ENCODE measurements around the gene CRADD. TPM values are rescaled to one million over a fixed set of nuclear protein-coding genes. Genes with fewer than 3 reads are reported as not detected.
"Not testable (repeated sequence)": the region's sequence is repeated elsewhere in the genome, so short reads cannot be mapped to it uniquely, and the experiment has no call there.

Gene CRADD
- total RNA-seq, 6 experiments from 2014 or later: 17.2 to 65.3 (median 30.8) TPM

DNA sequence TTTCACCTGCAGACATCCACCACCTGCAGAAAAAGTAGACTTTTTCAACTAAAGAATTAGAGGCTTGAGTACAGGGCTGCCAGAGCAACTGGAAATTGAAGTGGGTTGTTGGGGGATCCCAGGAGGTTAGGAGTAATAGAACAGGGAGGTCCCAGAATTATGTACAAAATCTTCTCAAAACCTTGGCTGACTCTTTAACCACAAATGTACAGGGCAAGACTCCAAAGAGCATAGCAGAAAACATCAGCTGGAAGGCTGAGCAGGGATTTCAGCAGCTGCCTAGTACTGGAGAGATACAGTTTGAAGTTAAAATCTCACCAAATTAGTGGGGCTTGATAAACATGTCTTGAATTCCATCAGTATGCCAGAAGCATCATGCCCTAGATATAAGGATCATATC, 191.6 kb downstream of the CRADD start:
- no peak overlapping the region for H3K4me3 ChIP-seq
- H3K36me3 ChIP-seq: no peaks in the 10 kb centered on the region
- no peaks in the 10 kb centered on the region for H3K4me1 ChIP-seq
- DNase-seq (no peak), ATAC-seq (no peak)
- no peaks in the 10 kb centered on the region for H3K27me3 ChIP-seq
- intact Hi-C loops (cut with DNase I): no loop called here
- H3K27ac ChIP-seq: no peak overlapping the region
- TF ChIP-seq, protein P1, sequence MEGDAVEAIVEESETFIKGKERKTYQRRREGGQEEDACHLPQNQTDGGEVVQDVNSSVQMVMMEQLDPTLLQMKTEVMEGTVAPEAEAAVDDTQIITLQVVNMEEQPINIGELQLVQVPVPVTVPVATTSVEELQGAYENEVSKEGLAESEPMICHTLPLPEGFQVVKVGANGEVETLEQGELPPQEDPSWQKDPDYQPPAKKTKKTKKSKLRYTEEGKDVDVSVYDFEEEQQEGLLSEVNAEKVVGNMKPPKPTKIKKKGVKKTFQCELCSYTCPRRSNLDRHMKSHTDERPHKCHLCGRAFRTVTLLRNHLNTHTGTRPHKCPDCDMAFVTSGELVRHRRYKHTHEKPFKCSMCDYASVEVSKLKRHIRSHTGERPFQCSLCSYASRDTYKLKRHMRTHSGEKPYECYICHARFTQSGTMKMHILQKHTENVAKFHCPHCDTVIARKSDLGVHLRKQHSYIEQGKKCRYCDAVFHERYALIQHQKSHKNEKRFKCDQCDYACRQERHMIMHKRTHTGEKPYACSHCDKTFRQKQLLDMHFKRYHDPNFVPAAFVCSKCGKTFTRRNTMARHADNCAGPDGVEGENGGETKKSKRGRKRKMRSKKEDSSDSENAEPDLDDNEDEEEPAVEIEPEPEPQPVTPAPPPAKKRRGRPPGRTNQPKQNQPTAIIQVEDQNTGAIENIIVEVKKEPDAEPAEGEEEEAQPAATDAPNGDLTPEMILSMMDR (IDR thresholded peaks at IDR 0.05): no peak
- TF ChIP-seq POLR2A (IDR thresholded peaks at IDR 0.05): no peak
- no peaks in the 10 kb centered on the region for H3K9me3 ChIP-seq

DNA sequence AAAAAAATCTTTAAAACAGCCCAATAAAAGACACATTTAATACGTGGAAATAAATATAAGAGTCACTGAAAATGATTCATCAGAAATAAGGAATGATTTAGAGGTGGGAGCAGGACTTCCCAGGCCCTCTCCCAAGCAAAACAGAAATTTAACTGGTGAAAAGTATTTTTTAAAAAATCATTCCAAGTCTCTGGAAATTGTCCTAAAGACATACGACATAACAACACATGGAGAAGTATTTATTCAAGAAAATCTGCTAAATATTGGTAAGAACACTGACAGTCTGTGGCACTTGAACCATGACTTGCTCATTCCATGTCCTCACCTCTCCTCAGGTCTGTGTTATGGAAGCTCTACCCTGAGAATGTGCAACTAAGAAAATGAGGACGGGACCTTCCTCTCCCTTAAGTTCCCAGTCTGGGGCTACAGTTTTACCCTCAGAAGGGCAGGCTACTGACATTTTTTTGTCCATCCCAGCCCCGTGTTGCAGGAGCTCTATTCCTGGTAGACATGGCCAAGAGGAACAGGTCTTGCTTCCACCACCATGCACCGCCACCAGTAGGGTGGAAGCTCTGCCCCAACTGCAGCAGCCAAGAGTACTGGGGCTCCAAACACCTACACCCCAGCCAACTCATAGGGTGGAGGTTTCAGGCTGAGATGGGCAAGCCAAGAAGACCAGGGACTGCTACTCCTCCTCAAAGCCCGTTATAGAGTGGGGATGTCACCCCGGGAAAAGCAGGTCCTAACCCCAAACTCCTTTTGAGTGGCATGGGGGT, 193.0 kb downstream of the CRADD start:
- TF ChIP-seq, protein P1 (IDR thresholded peaks at IDR 0.05): no peak
- TF ChIP-seq POLR2A (IDR thresholded peaks at IDR 0.05): no peak
- peak in 1 of 4 donors; percentile 12 for ATAC-seq
- 57% methylated on average over 3 of the region's 7 CpGs for WGBS (ENCODE audit: insufficient coverage, low coverage, low lambda C conversion rate, missing lambda C conversion rate)

DNA sequence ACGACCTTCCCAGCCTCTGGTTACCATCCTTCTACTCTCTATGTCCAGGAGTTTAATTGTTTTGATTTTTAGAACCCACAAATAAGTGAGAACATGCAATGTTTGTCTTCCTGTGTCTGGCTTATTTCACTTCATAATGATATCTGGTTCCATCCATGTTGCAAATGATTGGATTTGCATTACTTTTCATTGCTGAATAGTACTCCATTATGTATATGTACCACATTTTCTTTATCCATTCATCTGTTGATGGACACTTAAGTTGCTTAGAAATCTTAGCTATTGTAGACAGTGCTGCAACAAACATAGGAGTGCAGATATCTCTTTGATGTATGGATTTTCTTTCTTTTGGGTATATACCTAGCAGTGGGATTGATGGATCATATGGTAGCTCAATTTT, 194.4 kb downstream of the CRADD start:
- intact Hi-C loops (cut with DNase I); H3K4me3 ChIP-seq; H3K9me3 ChIP-seq; ATAC-seq; H3K36me3 ChIP-seq; H3K27ac ChIP-seq; H3K4me1 ChIP-seq; DNase-seq; H3K27me3 ChIP-seq: not testable (repeated sequence)
- WGBS (ENCODE audit: insufficient coverage, low coverage, low lambda C conversion rate, missing lambda C conversion rate): 69% methylated on average over 1 of the region's 1 CpG

More for the DNA sequence above, 193.0 kb downstream of the CRADD start:
- Histone ChIP-seq H3K4me3 (no peak overlapping the region), H3K4me1 (no peaks in the 10 kb centered on the region), H3K27me3 (no peaks in the 10 kb centered on the region), H3K36me3 (no peaks in the 10 kb centered on the region), H3K9me3 (no peaks in the 10 kb centered on the region), H3K27ac (no peak overlapping the region)
- no peak for DNase-seq
- intact Hi-C loops (cut with DNase I): no loop called here

DNA sequence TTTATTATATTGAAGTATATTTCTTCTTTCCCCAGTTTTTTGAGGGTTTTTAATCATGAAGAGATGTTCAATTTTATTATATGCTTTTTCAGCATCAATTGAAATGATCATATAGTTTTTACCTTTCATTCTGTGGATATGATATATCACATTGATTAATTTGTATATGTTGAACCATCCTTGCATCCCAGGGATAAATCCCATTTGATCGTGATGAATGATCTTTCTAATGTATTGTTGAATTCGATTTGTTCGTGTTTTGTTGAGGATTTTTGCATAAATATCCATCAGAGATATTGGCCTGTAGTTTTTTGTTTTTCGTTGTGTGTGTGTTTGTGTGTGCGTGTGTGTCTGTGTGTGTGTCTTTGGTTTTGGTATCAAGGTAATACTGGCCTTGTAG, 196.4 kb downstream of the CRADD start:
- WGBS (ENCODE audit: insufficient coverage, low coverage, low lambda C conversion rate, missing lambda C conversion rate): 81% methylated on average over 5 of the region's 5 CpGs
- DNase-seq: no peak
- no peaks in the 10 kb centered on the region for H3K36me3 ChIP-seq
- no peak overlapping the region for H3K27ac ChIP-seq
- H3K4me3 ChIP-seq: no peak overlapping the region
- H3K4me1 ChIP-seq: no peaks in the 10 kb centered on the region
- H3K27me3 ChIP-seq: no peaks in the 10 kb centered on the region
- no peaks in the 10 kb centered on the region for H3K9me3 ChIP-seq
- ATAC-seq: no peak
- intact Hi-C loops (cut with DNase I): no loop called here
- no peak for TF ChIP-seq POLR2A (IDR thresholded peaks at IDR 0.05)
- TF ChIP-seq, protein P1 (IDR thresholded peaks at IDR 0.05): no peak

DNA sequence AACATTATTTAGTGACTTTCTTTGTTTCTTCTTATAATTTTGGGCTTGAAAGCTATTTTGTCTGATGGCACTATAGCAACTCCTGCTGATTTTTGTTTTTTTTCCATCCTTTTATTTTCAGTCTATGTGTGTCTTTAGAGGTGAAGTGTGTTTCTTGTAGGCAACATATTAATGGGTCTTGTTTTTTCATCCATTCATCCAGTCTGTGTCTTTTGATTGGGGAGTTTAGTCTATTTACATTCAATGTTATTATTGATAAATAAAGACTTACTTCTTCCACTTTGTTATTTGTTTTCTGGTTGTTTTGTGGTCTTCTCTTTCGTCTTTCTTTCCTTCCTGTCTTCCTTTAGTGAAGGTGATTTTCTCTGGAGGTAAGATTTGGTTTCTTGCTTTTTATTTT, 198.0 kb downstream of the CRADD start:
- no peak for DNase-seq
- Histone ChIP-seq H3K9me3 (no peaks in the 10 kb centered on the region), H3K27me3 (no peaks in the 10 kb centered on the region), H3K4me1 (no peaks in the 10 kb centered on the region), H3K27ac (no peak overlapping the region), H3K4me3 (no peak overlapping the region), H3K36me3 (no peaks in the 10 kb centered on the region)
- 75% methylated on average over 1 of the region's 1 CpG for WGBS (ENCODE audit: insufficient coverage, low coverage, low lambda C conversion rate, missing lambda C conversion rate)
- intact Hi-C loops (cut with DNase I): no loop called here
- ATAC-seq: no peak
- no peak for TF ChIP-seq POLR2A (IDR thresholded peaks at IDR 0.05)
- TF ChIP-seq, protein P1 (IDR thresholded peaks at IDR 0.05): no peak
